Adrenal gland (tissue), 5 donors: Measurements from ENCODE around the gene RHOBTB1.

Source experiments
- CTCF ChIP-seq, 6 experiments: fragments of 450-650 bp in 4 of 6; fragments of 200-600 bp in 2 of 6; sonication (generic) in 1 of 6; IDR thresholded peaks; 1 replicate in 5 of 6; 2 replicates in 1 of 6; pipeline versions ENCODE4 v1.5.1 to v1.8.0; 2016 to 2021; ENCODE audit warnings: antibody characterized with exemption in 6 of 6, mild to moderate bottlenecking in 2 of 6, moderate library complexity in 1 of 6
- POLR2A ChIP-seq, 2 donors: fragments of 450-650 bp; IDR thresholded peaks; one replicate each; pipeline ENCODE4 v1.6.1; 2017; ENCODE audit warnings: antibody characterized with exemption in 2 of 2, mild to moderate bottlenecking in 2 of 2, moderate library complexity in 1 of 2
- donor health status: DM: no; HTN: no; CAD: no.

GRCh38 chr10:60849740-60850139, 94.2 kb downstream of the RHOBTB1 start:
- TF ChIP-seq CTCF (IDR thresholded peaks at IDR 0.05) = no peak
- TF ChIP-seq POLR2A (IDR thresholded peaks at IDR 0.05) = no peak
